IPS-20b (cell line): ENCODE measurements around the gene ADCY9.

Experiments
- H3K27ac ChIP-seq: one replicate; pipeline ENCODE4 v1.5.1; 2013; ENCODE audit warnings: low read length
- H3K27me3 ChIP-seq: 2 replicates; pipeline ENCODE4 v1.6.1; 2013; ENCODE audit warnings: mild to moderate bottlenecking, low read length, inconsistent platforms; ENCODE audit not compliant: insufficient read depth
- H3K36me3 ChIP-seq: 2 replicates; pipeline ENCODE4 v1.6.1; 2013; ENCODE audit warnings: low read depth, mild to moderate bottlenecking, inconsistent platforms, low read length, moderate library complexity; ENCODE audit not compliant: insufficient read depth
- H3K4me1 ChIP-seq: 2 replicates; pipeline ENCODE4 v1.6.1; 2013; ENCODE audit warnings: mild to moderate bottlenecking, control low read depth, inconsistent platforms, low read length, moderate library complexity; ENCODE audit not compliant: insufficient read depth
- H3K4me3 ChIP-seq: 2 replicates; pipeline ENCODE4 v1.5.1; 2013; ENCODE audit warnings: mild to moderate bottlenecking, low read length, inconsistent platforms
- H3K9ac ChIP-seq: 2 replicates; pipeline ENCODE4 v1.6.1; 2013; ENCODE audit warnings: low read depth, mild to moderate bottlenecking, inconsistent platforms, low read length, moderate library complexity
- H3K9me3 ChIP-seq: 2 replicates; pipeline ENCODE4 v1.6.1; 2013; ENCODE audit warnings: mild to moderate bottlenecking, low read depth, low read length, inconsistent platforms; ENCODE audit not compliant: insufficient read depth

ADCY9 gene

DNA sequence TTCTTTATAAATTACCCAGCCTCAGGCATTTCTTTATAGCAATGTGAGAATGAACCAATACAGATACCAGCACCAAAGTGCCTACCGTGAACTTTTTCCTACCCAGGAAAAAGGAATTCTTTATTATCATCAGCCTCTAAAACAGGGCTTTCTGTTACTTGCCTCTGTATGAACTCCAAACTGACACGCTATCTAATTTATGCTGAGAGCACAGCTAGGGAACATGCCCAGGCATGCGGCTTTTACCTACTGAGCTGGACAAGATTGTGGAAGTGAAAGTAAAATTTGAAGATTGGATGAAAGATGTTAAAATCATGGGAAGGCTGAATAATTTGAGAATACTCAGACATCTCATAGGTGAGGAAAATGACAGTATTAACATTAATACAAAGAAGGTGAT lies 24.4 kb upstream of the ADCY9 start:
- Histone ChIP-seq H3K9ac (no peak overlapping the region), H3K4me3 (no peak overlapping the region), H3K27me3 (peaks cover 12% of the 10 kb centered on the region; the same call in 1 of the 2 replicates), H3K36me3 (no peaks in the 10 kb centered on the region), H3K27ac (no peak overlapping the region), H3K4me1 (peaks cover 4% of the 10 kb centered on the region; the same call in 1 of the 2 replicates), H3K9me3 (no peaks in the 10 kb centered on the region)

GRCh38 chr16:4139968-4140367 lies 23.7 kb upstream of the ADCY9 start:
- H3K4me1 ChIP-seq = peaks cover 4% of the 10 kb centered on the region; the same call in 1 of the 2 replicates
- no peak overlapping the region for H3K9ac ChIP-seq
- H3K27me3 ChIP-seq = peaks cover 19% of the 10 kb centered on the region; the same call in 1 of the 2 replicates
- no peaks in the 10 kb centered on the region for H3K36me3 ChIP-seq
- no peaks in the 10 kb centered on the region for H3K9me3 ChIP-seq
- no peak overlapping the region for H3K27ac ChIP-seq
- no peak overlapping the region for H3K4me3 ChIP-seq

- Histone ChIP-seq H3K4me3 (no peak overlapping the region), H3K9me3 (no peaks in the 10 kb centered on the region), H3K9ac (no peak overlapping the region), H3K27me3 (peaks cover 27% of the 10 kb centered on the region; the same call in 1 of the 2 replicates), H3K36me3 (no peaks in the 10 kb centered on the region), H3K27ac (no peak overlapping the region), H3K4me1 (peaks cover 4% of the 10 kb centered on the region; the same call in 1 of the 2 replicates)
Measured at GRCh38 chr16:4138713-4139112, 22.5 kb upstream of the ADCY9 start.

DNA sequence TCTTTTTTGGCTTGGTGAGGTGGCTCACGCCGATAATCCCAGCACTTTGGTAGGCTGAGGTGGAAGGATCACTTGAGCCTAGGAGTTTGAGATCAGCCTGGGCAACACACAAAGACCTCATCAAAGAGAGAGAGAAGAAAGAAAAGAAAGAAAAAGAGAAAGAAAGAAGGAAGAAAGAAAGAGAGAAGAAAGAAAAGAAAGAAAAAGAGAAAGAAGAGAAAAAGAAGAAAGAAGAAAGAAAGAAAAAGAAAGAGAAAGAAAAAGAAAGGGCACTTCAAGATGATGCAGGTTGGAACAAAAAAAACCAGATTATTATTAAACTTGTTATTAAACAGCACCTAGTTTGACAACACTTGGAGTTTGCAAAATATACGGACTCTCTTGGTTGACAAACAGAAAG lies 21.2 kb upstream of the ADCY9 start:
- Histone ChIP-seq H3K36me3 (no peaks in the 10 kb centered on the region), H3K27me3 (peaks cover 40% of the 10 kb centered on the region), H3K4me3 (no peak overlapping the region), H3K4me1 (peaks cover 4% of the 10 kb centered on the region; the same call in 1 of the 2 replicates), H3K9ac (no peak overlapping the region), H3K9me3 (no peaks in the 10 kb centered on the region), H3K27ac (no peak overlapping the region)

DNA sequence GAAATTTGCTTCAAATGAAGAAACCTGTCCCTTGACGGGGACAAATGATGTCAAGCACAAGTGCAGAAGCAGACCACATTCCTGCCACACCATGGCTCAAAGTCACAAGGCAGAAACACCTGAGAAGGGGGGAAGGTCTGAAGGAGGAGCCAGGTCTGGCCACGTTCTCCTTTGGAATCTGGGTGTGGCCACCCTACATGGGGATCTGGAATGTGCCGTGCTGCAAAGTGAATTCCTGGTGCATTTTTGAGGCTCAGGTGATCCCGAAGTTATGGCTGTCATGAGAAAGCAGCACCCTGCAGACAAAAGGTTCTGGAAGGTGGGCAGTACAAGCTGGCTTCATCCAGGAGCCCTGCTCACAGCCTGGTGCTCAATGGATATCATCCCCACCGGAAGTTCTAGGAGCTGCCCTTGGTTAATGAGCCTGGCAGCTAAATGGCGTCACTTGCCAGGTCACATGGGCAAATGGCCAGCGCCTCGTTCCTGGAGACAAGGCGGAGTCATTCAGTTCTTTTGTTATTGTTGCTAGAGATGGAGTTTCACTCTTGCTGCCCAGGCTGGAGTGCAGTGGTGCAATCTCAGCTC lies 20.1 kb upstream of the ADCY9 start:
- Histone ChIP-seq H3K9me3 (no peaks in the 10 kb centered on the region), H3K9ac (no peak overlapping the region), H3K4me1 (peaks cover 4% of the 10 kb centered on the region; the same call in 1 of the 2 replicates), H3K36me3 (no peaks in the 10 kb centered on the region), H3K27me3 (peaks cover 48% of the 10 kb centered on the region), H3K27ac (no peak overlapping the region), H3K4me3 (no peak overlapping the region)

- H3K4me3 ChIP-seq = no peak overlapping the region
- peaks cover 53% of the 10 kb centered on the region for H3K27me3 ChIP-seq
- H3K9me3 ChIP-seq = no peaks in the 10 kb centered on the region
- H3K36me3 ChIP-seq = no peaks in the 10 kb centered on the region
- H3K9ac ChIP-seq = no peak overlapping the region
- H3K4me1 ChIP-seq = peaks cover 4% of the 10 kb centered on the region; the same call in 1 of the 2 replicates
- H3K27ac ChIP-seq = no peak overlapping the region
Measured at GRCh38 chr16:4135537-4135936, 19.3 kb upstream of the ADCY9 start.

DNA sequence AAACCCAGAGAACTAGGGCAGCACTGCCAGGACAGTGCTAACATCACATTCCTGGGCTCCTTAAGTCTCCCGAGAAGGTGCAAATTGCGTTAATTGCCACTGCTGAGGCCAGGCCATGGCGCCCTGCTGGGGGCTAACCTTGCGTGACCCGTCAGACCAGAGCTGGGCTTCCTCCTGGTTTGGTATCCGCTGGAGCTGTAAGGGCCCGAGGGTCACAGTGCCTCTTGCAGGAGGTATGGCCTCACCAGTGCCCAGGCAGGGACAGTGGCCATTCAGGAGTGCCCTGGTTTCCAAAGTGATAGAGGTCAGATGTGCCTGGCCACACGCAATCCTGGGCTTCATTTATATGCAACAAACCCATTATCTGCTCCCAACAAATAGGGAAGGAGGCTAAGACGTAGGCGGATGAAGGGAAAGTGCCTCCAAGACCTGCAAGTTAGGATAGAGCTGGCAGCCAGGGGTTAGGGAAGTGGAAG lies 17.7 kb upstream of the ADCY9 start:
- Histone ChIP-seq H3K36me3 (no peaks in the 10 kb centered on the region), H3K4me3 (no peak overlapping the region), H3K27ac (no peak overlapping the region), H3K27me3 (peaks cover 60% of the 10 kb centered on the region), H3K9ac (no peak overlapping the region), H3K9me3 (no peaks in the 10 kb centered on the region), H3K4me1 (peaks cover 4% of the 10 kb centered on the region; the same call in 1 of the 2 replicates)

DNA sequence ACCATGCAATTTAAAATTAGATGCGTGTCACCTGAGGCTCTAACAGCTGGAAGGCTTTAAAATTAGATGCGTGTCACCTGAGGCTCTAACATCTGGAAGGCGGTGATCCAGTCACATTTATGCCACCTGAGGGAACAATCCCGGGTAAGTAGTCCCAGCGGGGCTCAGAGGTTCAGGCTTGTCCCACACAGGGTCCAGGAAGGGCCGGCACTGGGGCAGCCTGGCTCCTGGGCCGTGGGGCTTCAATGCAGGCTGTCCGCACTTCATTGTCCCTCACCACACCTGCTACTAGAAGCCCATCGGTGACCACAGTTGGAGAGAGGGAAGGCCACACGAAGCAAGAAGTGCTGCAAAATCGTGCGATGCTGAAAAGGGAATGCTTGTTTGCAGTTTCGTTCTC lies 15.4 kb upstream of the ADCY9 start:
- Histone ChIP-seq H3K4me1 (peaks cover 4% of the 10 kb centered on the region; the same call in 1 of the 2 replicates), H3K4me3 (no peak overlapping the region), H3K27me3 (peaks cover 58% of the 10 kb centered on the region), H3K9ac (no peak overlapping the region), H3K36me3 (no peaks in the 10 kb centered on the region), H3K27ac (no peak overlapping the region), H3K9me3 (no peaks in the 10 kb centered on the region)

- Histone ChIP-seq H3K9me3 (no peaks in the 10 kb centered on the region), H3K27ac (no peak overlapping the region), H3K27me3 (peaks cover 5% of the 10 kb centered on the region; the same call in 1 of the 2 replicates), H3K36me3 (no peaks in the 10 kb centered on the region), H3K9ac (no peak overlapping the region), H3K4me1 (no peaks in the 10 kb centered on the region), H3K4me3 (no peak overlapping the region)
Measured at GRCh38 chr16:4124535-4125294, 8.5 kb upstream of the ADCY9 start.

GRCh38 chr16:4123616-4124300 lies 7.5 kb upstream of the ADCY9 start:
- Histone ChIP-seq H3K9me3 (no peaks in the 10 kb centered on the region), H3K36me3 (no peaks in the 10 kb centered on the region), H3K4me3 (no peak overlapping the region), H3K9ac (no peak overlapping the region), H3K27ac (no peak overlapping the region), H3K27me3 (peaks cover 10% of the 10 kb centered on the region; the same call in 1 of the 2 replicates), H3K4me1 (no peaks in the 10 kb centered on the region)

DNA sequence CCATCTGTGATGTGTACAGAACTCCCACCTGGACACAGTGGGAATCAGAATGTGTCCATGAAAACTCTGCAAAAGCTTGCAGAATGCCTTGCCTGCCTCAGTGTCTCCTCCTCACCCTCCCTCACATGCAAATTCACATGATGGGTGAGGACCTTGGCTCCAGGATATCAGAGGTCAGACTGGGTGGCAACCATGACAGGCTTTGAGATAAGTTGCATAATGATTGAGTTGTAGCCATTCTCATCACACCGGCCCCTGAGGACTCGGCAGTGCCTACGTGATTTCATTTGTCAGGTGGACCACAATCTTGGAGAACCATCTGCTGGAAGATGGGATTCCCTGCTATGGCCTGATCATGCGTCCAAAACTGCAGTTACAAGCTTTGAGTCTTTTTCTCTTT lies 3.9 kb upstream of the ADCY9 start:
- no peaks in the 10 kb centered on the region for H3K9me3 ChIP-seq
- no peak overlapping the region for H3K4me3 ChIP-seq
- H3K4me1 ChIP-seq = no peaks in the 10 kb centered on the region
- no peaks in the 10 kb centered on the region for H3K36me3 ChIP-seq
- H3K27ac ChIP-seq = no peak overlapping the region
- peaks cover 29% of the 10 kb centered on the region for H3K27me3 ChIP-seq
- H3K9ac ChIP-seq = no peak overlapping the region
